Activated CD8-positive, alpha-beta T cell treated with anti-CD3 and anti-CD28 coated beads, Interleukin-2, amount 10 ng/mL, durations not matched to agents 7 days and 5 days (primary cell): ENCODE results near the gene CCDC188. TPM values are rescaled to one million over a fixed set of nuclear protein-coding genes. Genes with fewer than 3 reads are reported as not detected.

Experiments
- ATAC-seq: fragments of 150-1000 bp; cut with Tn5 transposase; one replicate; pipeline ENCODE4 v1.10.0; 2021; ENCODE audit warnings: moderate library complexity
- CTCF ChIA-PET: fragments of 350-600 bp; sonication (Branson Sonifier 250); formaldehyde crosslinking; loops from one replicate; lab custom pipeline; 2021; ENCODE audit warnings: antibody characterized with exemption; lab: Charles Lee
- POLR2A ChIA-PET: fragments of 350-600 bp; sonication (Branson Sonifier 250); formaldehyde crosslinking; loops from one replicate; lab custom pipeline; 2021; ENCODE audit warnings: antibody characterized with exemption; lab: Charles Lee
- DNase-seq: peaks from one replicate; pipeline ENCODE4 v3.0.0-alpha.2; 2020
- H3K27ac Mint-ChIP-seq: one replicate; pipeline ENCODE4 v1.8.0; 2021; ENCODE audit warnings: mild to moderate bottlenecking, mixed read lengths
- H3K27me3 Mint-ChIP-seq: one replicate; pipeline ENCODE4 v1.8.0; 2021; ENCODE audit warnings: low read depth, mixed read lengths
- H3K36me3 Mint-ChIP-seq: one replicate; pipeline ENCODE4 v1.8.0; 2021; ENCODE audit warnings: low read depth, mixed read lengths
- H3K4me1 Mint-ChIP-seq: one replicate; pipeline ENCODE4 v1.8.0; 2021; ENCODE audit warnings: low read depth, mixed read lengths
- H3K4me3 Mint-ChIP-seq: one replicate; pipeline ENCODE4 v1.8.0; 2021; ENCODE audit warnings: mild to moderate bottlenecking, mixed read lengths
- H3K9me3 Mint-ChIP-seq: one replicate; pipeline ENCODE4 v1.8.0; 2022; ENCODE audit warnings: mixed read lengths; ENCODE audit not compliant: insufficient read depth
- total RNA-seq, 2 experiments: library from RNA; stranded (reverse); gene quantifications; one replicate each; pipeline ENCODE4 v1.2.3, GENCODE V29; 2021

The CCDC188 gene
- total RNA-seq, 2 experiments from 2014 or later: not detected

DNA sequence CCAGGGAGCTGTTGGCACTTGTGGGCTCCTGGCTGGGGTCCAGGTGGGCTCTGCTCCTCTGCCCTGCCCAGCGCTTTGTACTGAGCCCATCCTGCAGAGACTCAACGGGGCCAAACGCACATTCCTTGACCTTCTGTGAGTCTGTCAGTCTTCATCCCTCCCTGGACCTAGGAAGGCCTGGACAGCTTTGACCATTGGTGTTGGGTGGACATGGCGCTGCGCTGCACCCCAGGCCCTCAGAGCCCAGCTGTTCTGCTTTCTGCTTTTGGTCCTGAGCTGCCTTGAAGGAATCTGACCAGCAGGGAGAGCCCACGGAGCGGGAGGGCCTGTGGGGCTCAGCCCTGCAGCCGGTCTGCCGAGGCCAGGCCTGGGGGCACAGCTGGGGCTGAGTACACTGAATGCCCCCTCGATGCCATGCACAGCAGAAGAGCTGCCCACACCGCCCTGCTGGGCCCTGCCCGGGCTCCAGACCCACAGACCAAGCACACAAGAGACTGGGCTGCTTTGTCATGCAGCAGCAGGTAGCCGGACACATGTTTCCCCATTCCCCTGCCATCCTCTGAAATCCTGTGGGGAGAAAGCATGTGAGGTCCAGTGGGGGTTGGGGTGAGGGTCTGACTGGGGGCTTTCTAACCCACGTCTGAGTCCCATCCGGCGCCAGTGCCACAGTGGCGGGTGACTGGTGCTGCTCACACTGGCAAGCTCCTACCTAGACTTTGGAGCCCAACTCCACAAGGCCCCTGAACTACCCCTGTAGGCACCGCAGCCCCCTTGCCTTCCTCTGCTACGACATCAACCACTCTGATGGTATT, 24.1 kb upstream of the CCDC188 start:
- no peaks in the 10 kb centered on the region for H3K36me3 Mint-ChIP-seq
- ChIA-PET POLR2A (no interaction called here), CTCF (no interaction called here)
- ATAC-seq (no peak), DNase-seq (no peak)
- no peaks in the 10 kb centered on the region for H3K27me3 Mint-ChIP-seq
- H3K4me3 Mint-ChIP-seq: no peak overlapping the region
- no peak overlapping the region for H3K27ac Mint-ChIP-seq
- no peaks in the 10 kb centered on the region for H3K4me1 Mint-ChIP-seq
- H3K9me3 Mint-ChIP-seq: no peaks in the 10 kb centered on the region

DNA sequence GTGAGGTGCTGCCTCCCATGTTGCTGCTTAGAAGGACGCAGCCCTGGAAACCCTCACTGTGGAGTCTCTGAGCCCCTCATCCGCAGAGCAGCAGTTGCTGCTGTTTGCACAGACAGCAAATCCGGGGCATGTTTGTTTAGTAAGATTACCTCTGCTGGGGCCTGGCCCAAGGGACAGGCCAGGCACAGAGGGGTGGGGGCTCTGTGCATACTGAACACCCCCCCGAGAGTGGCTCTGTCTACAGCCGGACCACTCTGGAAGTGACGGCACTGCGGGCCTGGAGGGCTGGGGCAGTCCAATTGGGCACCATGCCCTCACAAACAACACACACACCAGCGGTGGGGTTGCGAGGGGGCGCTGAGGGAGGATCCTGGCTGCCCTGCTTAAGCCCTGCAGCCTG, 22.9 kb upstream of the CCDC188 start:
- Mint-ChIP-seq H3K4me1 (no peaks in the 10 kb centered on the region), H3K27me3 (no peaks in the 10 kb centered on the region), H3K9me3 (no peaks in the 10 kb centered on the region), H3K4me3 (no peak overlapping the region), H3K27ac (no peak overlapping the region), H3K36me3 (no peaks in the 10 kb centered on the region)
- ATAC-seq: no peak
- no peak for DNase-seq
- ChIA-PET POLR2A (no interaction called here), CTCF (no interaction called here)

DNA sequence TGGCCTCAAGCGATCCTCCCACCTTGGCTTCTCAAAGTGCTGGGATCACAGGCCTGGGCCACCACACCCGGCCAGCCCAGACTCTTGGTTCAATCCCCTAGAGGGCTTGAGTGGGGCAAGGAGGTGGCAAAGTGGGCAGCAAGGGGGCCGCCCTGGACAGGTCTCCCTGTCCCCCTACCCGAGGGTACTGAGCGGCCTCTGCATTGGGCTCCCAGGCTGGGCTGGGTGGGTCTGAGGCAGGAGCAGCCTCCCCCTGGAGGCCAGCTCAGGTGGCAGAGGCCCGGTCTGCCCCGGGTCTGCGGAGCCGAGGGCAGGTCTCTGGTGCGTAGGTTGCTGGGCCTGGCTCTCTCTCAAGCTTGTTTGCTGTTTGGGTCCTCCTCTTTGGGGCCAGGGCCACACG, 22.4 kb upstream of the CCDC188 start:
- Mint-ChIP-seq H3K36me3 (no peaks in the 10 kb centered on the region), H3K9me3 (no peaks in the 10 kb centered on the region), H3K4me1 (no peaks in the 10 kb centered on the region), H3K4me3 (no peak overlapping the region), H3K27me3 (no peaks in the 10 kb centered on the region), H3K27ac (no peak overlapping the region)
- POLR2A ChIA-PET: no interaction called here
- CTCF ChIA-PET: no interaction called here
- ATAC-seq (no peak), DNase-seq (no peak)

- no peaks in the 10 kb centered on the region for H3K4me1 Mint-ChIP-seq
- no peak for DNase-seq
- no peak for ATAC-seq
- ChIA-PET CTCF (interaction anchor here (0.6 kb wide), 1 partner anchor 320 kb away, joined by 3 read pairs; no protein-coding TSS in a partner anchor), POLR2A (no interaction called here)
- no peak overlapping the region for H3K4me3 Mint-ChIP-seq
- no peak overlapping the region for H3K27ac Mint-ChIP-seq
- H3K9me3 Mint-ChIP-seq: no peaks in the 10 kb centered on the region
- H3K36me3 Mint-ChIP-seq: no peaks in the 10 kb centered on the region
- no peaks in the 10 kb centered on the region for H3K27me3 Mint-ChIP-seq
Measured at GRCh38 chr22:20172141-20172613, 21.3 kb upstream of the CCDC188 start.

- Mint-ChIP-seq H3K4me1 (no peaks in the 10 kb centered on the region), H3K27ac (no peak overlapping the region), H3K9me3 (no peaks in the 10 kb centered on the region), H3K36me3 (no peaks in the 10 kb centered on the region), H3K4me3 (no peak overlapping the region), H3K27me3 (no peaks in the 10 kb centered on the region)
- ChIA-PET CTCF (interaction anchor here (0.6 kb wide), 1 partner anchor 319 kb away, joined by 3 read pairs; no protein-coding TSS in a partner anchor), POLR2A (no interaction called here)
- DNase-seq (no peak), ATAC-seq (no peak)
Measured at GRCh38 chr22:20171288-20172140, 20.7 kb upstream of the CCDC188 start.

DNA sequence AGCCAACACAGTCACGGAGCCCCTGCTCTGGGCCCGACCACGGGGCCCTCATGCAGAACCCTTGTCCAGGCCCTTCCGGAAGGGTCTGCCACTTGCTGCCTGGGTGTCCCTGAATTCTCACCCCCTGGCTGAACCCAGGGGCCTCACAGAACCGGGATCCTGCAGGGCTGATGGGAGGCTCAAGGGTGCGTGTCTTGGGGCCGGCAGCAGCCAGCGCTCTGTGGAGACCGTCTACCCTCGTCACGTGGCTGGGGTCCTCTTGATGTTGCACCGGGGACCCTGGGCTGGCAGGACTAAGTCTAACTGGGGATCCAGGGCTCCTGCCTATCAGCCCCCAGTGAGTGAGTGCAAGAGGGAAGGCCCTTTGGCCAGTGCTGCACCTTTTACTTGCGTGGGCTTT, 19.3 kb upstream of the CCDC188 start:
- ATAC-seq (no peak), DNase-seq (no peak)
- POLR2A ChIA-PET: no interaction called here
- CTCF ChIA-PET: no interaction called here
- Mint-ChIP-seq H3K9me3 (no peaks in the 10 kb centered on the region), H3K4me3 (no peak overlapping the region), H3K27me3 (no peaks in the 10 kb centered on the region), H3K36me3 (no peaks in the 10 kb centered on the region), H3K27ac (no peak overlapping the region), H3K4me1 (no peaks in the 10 kb centered on the region)

DNA sequence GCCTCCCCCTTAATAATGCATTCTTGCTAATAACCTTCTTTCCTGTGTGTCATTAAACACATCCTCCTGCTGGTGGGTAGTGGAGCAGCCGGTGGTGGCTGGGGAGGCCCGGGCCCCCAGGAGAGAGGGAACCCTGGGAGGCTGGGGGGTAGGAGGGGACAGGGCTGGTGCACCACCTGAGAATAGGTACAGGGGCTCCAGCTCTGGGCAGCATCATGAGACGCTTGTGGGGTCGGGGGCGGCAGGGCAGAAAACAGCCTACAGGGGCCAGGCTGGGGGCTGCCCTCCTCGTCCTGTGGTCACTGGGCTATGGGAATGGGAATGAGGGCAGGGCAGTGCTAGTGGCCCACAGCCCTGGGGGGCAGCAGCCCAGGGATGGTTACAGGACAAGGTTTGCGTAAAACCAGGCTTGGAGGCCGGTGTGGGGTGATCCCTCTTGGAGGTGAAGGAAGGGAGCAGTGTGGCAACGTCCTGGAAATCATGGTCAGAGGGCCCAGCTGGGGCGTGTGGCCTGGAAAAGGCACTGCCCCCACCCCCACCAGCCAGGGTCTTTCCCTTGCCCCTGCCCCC, 18.5 kb upstream of the CCDC188 start:
- no peak for ATAC-seq
- DNase-seq: no peak
- H3K4me1 Mint-ChIP-seq: no peaks in the 10 kb centered on the region
- no peaks in the 10 kb centered on the region for H3K9me3 Mint-ChIP-seq
- ChIA-PET CTCF (no interaction called here), POLR2A (no interaction called here)
- H3K27ac Mint-ChIP-seq: no peak overlapping the region
- H3K4me3 Mint-ChIP-seq: no peak overlapping the region
- no peaks in the 10 kb centered on the region for H3K36me3 Mint-ChIP-seq
- H3K27me3 Mint-ChIP-seq: no peaks in the 10 kb centered on the region

DNA sequence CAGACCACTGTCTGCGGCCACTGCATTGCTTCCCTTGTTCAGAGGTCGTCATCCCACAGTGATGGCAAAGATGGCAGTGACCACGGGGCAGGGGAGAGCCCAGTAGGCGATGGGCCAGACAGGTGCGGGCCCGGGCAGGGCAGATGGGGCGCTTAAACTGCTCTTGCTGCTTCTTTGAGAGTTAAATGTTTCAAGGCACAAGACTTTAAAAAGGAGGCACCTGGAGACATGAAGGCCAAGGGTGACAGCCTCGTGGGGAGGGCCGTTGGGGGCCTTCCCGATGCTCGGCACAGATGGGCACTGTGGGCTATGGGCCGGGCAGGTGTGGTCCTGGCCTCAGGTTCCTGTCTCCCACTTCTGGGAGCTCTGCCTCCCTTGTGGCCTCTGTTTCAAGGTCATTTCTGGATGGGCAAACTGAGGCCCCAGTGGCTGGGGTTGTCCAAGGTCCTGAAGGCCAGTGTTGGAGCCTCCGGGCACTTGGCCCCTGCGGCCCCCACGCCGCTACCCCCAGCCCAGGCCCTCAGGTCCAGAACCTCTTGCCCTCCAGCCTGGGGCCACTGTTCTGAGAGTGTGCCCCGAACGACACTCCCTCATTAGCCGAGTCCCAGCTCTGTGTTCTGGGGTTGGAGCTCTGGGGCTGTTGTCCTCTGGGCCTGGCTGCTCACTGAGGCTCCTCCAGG, 16.9 kb upstream of the CCDC188 start:
- no peak overlapping the region for H3K4me3 Mint-ChIP-seq
- no peaks in the 10 kb centered on the region for H3K27me3 Mint-ChIP-seq
- no peak overlapping the region for H3K27ac Mint-ChIP-seq
- CTCF ChIA-PET: no interaction called here
- ATAC-seq (no peak), DNase-seq (no peak)
- H3K4me1 Mint-ChIP-seq: no peaks in the 10 kb centered on the region
- no peaks in the 10 kb centered on the region for H3K36me3 Mint-ChIP-seq
- POLR2A ChIA-PET: no interaction called here
- H3K9me3 Mint-ChIP-seq: no peaks in the 10 kb centered on the region

DNA sequence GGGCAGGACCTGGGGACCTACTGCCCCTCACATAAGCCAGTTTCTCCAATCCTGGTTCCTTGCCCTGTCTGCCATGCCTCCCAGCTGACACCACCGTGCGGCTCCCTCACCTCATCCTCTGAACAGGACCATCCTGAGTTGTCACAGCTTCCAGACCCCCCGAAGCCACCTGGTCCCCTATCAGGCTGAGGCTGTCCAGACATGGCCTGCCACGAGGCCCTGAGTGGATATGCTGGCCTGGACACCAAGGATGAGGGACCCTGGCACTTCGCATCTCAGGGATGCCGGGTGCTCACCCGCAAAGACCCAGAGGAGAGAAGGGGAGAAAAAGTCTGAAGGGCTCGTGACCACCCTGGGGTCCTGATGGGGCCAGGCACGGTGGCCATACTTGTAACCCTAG, 15.8 kb upstream of the CCDC188 start:
- DNase-seq (no peak), ATAC-seq (no peak)
- Mint-ChIP-seq H3K27ac (no peak overlapping the region), H3K4me1 (no peaks in the 10 kb centered on the region), H3K9me3 (no peaks in the 10 kb centered on the region), H3K4me3 (no peak overlapping the region), H3K27me3 (no peaks in the 10 kb centered on the region), H3K36me3 (no peaks in the 10 kb centered on the region)
- ChIA-PET POLR2A (no interaction called here), CTCF (no interaction called here)

DNA sequence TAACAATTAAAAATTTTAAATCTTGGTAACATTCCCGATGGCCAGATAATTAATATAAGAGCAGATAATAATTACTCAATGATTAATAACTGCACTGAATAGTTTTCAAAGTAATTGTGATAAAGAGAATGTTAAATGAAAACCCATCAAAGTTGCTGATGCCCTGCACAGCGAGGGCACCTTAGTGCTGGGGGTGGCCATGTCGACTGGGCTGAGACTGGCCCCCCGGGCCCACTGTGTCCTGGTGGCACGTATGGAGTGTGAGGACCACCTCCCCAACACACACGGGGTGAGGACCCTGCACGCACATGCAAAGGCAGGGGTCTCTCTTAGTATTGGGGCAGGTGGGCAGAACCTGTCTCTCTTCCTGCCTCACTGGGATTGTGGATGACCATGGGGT, 15.1 kb upstream of the CCDC188 start:
- ATAC-seq: no peak
- H3K36me3 Mint-ChIP-seq: no peaks in the 10 kb centered on the region
- no peaks in the 10 kb centered on the region for H3K4me1 Mint-ChIP-seq
- H3K27ac Mint-ChIP-seq: no peak overlapping the region
- no peaks in the 10 kb centered on the region for H3K9me3 Mint-ChIP-seq
- H3K27me3 Mint-ChIP-seq: no peaks in the 10 kb centered on the region
- DNase-seq: no peak
- POLR2A ChIA-PET: no interaction called here
- CTCF ChIA-PET: no interaction called here
- no peak overlapping the region for H3K4me3 Mint-ChIP-seq

DNA sequence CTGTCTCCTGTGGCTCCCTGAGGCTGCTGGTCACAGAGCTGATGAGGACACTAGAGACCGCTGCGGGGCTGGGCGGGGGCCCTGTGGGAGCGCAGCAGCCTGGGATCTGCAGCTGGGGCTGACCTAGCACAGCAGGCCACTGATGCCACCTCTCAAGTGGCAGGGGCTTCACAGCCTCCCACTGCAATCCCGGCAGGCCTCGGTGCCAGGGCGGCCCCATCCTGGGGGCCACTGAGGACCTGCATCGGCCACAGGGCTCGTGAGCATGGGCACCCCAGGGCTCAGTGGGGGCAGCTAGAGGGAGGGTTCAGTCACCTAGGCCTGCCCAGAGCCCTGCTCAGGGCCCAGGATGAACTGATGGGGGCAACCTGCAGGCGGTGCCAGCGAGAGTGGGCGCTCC, 14.6 kb upstream of the CCDC188 start:
- ChIA-PET CTCF (no interaction called here), POLR2A (no interaction called here)
- H3K27me3 Mint-ChIP-seq: no peaks in the 10 kb centered on the region
- no peak overlapping the region for H3K4me3 Mint-ChIP-seq
- ATAC-seq (no peak), DNase-seq (no peak)
- H3K36me3 Mint-ChIP-seq: no peaks in the 10 kb centered on the region
- no peak overlapping the region for H3K27ac Mint-ChIP-seq
- H3K4me1 Mint-ChIP-seq: no peaks in the 10 kb centered on the region
- H3K9me3 Mint-ChIP-seq: no peaks in the 10 kb centered on the region
